CD4-positive, alpha-beta T cell treated with Interleukin-15 for 1 hour (primary cell): ENCODE measurements around the gene GAREM2.

ENCODE experiments used
- DNase-seq: peaks from one replicate; pipeline ENCODE4 v3.0.0-alpha.2; 2020

The GAREM2 gene

GRCh38 chr2:26170795-26171194, 2.1 kb upstream of the GAREM2 start:
- no peak for DNase-seq

GRCh38 chr2:26172189-26172870, 558 bp upstream of the GAREM2 start:
- no peak for DNase-seq

GRCh38 chr2:26173776-26174482, 1.0 kb downstream of the GAREM2 start:
- no peak for DNase-seq

- DNase-seq, result no peak
Observed at GRCh38 chr2:26174691-26175465, 2.0 kb downstream of the GAREM2 start.

GRCh38 chr2:26175466-26176278, 2.8 kb downstream of the GAREM2 start:
- no peak for DNase-seq

- no peak for DNase-seq
Observed at GRCh38 chr2:26176279-26176615, 3.4 kb downstream of the GAREM2 start.

GRCh38 chr2:26177122-26177521, 4.2 kb downstream of the GAREM2 start:
- DNase-seq, result no peak

GRCh38 chr2:26178246-26178645, 5.4 kb downstream of the GAREM2 start:
- DNase-seq, result no peak

GRCh38 chr2:26178746-26179436, 6.0 kb downstream of the GAREM2 start:
- no peak for DNase-seq

GRCh38 chr2:26179446-26179913, 6.6 kb downstream of the GAREM2 start:
- no peak for DNase-seq

GRCh38 chr2:26182441-26182840, 9.6 kb downstream of the GAREM2 start:
- DNase-seq, result no peak

- no peak for DNase-seq
Observed at GRCh38 chr2:26182887-26183630, 10.2 kb downstream of the GAREM2 start.

- no peak for DNase-seq
Observed at GRCh38 chr2:26184121-26184520, 11.2 kb downstream of the GAREM2 start.

- peak; percentile 87 for DNase-seq
Observed at GRCh38 chr2:26184555-26185303, 11.8 kb downstream of the GAREM2 start.

- DNase-seq, result no peak
Observed at GRCh38 chr2:26185304-26185928, 12.5 kb downstream of the GAREM2 start.

- DNase-seq, result no peak
Observed at GRCh38 chr2:26185954-26186770, 13.3 kb downstream of the GAREM2 start.

GRCh38 chr2:26187114-26187513, 14.2 kb downstream of the GAREM2 start:
- no peak for DNase-seq

GRCh38 chr2:26187537-26188104, 14.7 kb downstream of the GAREM2 start:
- DNase-seq, result no peak

- DNase-seq, result no peak
Observed at GRCh38 chr2:26189123-26189522, 16.2 kb downstream of the GAREM2 start.
